ENCODE data around the gene LYRM1.

GRCh38 chr16:20937736-20938135 is 37.2 kb downstream of the LYRM1 start:
- no peak for TF ChIP-seq CTCF (IDR thresholded peaks at IDR 0.05; ENCODE audit: insufficient read depth, low read length, poor library complexity, severe bottlenecking)
- no peak for TF ChIP-seq EZH2phosphoT487 (conservative IDR thresholded peaks at IDR 0.05; ENCODE audit: low read length)
